Caki2 (cell line): ENCODE results near the gene PELI1. TPM values are rescaled to one million over a fixed set of nuclear protein-coding genes. Genes with fewer than 3 reads are reported as not detected.

Experiments
- DNase-seq: peaks from one replicate; pipeline ENCODE4 v3.0.0-alpha.2; 2015; ENCODE audit warnings: low read depth
- in situ Hi-C: cut with HindIII; loops from 2 replicates; pipeline ENCODE4 v1.10.0; 2016; ENCODE audit warnings: low sequenced_read_pairs, low pct_unique_long_range_greater_than_20kb, mixed read lengths
- total RNA-seq: library from RNA; depleted of rRNA; stranded (reverse); fragments of >200 nt; shearing (Covaris generic); gene quantifications from 2 replicates; pipeline ENCODE4 v1.2.3, GENCODE V29; 2014; ENCODE audit warnings: low replicate concordance

The PELI1 gene
- total RNA-seq, 1 experiment from 2014 or later, result 8.4 TPM

DNA sequence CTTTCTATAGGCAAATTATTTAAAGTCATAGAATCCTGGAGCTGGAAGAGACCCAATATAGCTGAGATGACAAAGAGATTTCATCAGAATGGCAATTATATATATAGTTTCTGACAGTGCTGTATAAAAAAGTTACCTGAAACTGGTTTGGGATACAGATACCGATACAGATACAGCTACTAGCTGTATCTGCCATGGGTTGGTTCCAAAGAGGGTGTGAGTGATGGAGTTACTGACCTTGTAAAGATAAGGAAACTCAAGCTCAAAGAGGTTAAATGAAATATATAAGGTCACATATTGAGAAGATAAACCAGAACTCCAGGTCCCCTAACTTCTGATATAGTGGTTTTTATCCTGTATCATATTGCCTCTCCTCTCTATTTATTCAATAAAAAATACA lies 10.9 kb downstream of the PELI1 start:
- in situ Hi-C loops, result loop anchor here (25.0 kb wide), 1 partner anchor 96 kb away; no protein-coding TSS in a partner anchor
- no peak for DNase-seq

DNA sequence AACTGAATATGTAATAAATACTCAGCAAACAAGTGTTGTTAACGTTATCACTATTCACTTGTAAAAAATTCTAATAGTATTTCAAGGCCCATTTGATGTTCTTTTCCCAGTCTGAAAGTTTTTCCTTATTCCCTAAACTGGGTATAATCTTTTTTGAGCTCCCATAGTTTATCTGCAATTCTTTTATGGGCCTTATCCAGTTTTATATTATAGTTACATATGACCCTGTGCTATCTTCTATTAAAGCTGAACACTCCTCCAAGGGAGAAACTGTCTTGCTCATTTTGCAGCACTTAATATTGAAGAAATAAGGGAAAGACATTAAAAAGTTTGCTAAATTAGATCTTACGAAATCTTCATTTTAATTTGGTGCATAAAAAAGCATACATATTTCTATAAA lies 13.9 kb downstream of the PELI1 start:
- in situ Hi-C loops, result loop anchor here (25.0 kb wide), 1 partner anchor 93 kb away; no protein-coding TSS in a partner anchor
- DNase-seq, result no peak

DNA sequence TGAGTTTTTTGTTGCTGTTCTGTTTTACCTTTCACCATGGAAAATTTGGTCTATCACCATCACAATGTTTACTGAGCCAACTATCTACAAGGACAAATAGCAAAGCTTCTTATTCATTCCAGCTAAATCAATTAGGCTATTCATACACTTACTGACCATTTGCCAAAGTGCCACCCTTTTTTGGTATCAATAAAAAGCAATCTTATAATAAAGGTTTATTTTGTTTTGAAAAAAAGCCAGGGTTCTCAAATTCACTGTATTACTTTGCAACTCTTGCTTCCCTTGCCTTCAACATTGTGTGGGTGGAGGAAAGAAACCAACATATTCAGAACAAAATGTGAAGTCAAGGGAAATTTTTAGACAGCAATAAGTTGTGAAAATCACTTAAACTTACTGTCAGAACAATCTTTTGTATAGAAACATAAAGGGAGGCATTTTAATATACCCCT lies 15.3 kb downstream of the PELI1 start:
- DNase-seq, result no peak
- in situ Hi-C loops, result loop anchor here (25.0 kb wide), 1 partner anchor 92 kb away; no protein-coding TSS in a partner anchor

DNA sequence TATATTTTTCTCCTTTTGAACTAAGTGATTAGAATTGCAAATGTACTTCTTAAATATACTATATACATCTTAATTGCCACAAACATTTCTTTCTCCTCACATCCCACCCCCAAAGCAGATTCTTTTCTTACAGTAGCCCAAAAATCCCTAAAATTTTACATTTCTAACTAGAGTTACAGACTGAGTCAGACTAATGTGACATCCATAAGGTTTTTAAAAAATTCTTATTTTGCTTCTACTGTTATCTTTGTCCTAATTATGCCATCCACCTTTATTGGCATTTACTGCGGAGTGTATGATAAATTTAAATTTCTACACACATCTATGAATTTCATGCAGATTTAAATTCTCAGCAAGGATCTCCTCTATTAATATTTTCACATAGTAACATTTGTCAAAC lies 15.8 kb downstream of the PELI1 start:
- no peak for DNase-seq
- in situ Hi-C loops, result loop anchor here (25.0 kb wide), 1 partner anchor 91 kb away; no protein-coding TSS in a partner anchor

DNA sequence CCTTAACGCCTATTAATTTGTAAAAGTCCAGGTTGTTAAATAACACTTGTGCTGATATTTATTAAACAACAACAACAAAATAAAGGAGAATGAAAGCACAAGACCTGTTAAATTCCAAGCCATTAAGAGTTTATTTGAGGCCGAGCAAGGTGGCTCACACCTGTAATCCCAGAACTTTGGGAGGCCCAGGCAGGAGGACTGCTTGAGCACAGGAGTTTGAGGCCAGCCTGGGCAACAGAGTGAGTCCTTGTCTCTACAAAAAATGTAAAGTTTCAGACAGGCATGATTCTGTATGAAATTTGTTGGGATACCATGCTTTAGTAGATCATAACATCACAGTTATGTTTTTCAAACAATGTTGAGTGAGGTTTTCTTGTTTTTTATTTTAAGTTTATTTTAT lies 17.1 kb downstream of the PELI1 start:
- in situ Hi-C loops, result loop anchor here (25.0 kb wide), 1 partner anchor 90 kb away; no protein-coding TSS in a partner anchor
- no peak for DNase-seq

DNA sequence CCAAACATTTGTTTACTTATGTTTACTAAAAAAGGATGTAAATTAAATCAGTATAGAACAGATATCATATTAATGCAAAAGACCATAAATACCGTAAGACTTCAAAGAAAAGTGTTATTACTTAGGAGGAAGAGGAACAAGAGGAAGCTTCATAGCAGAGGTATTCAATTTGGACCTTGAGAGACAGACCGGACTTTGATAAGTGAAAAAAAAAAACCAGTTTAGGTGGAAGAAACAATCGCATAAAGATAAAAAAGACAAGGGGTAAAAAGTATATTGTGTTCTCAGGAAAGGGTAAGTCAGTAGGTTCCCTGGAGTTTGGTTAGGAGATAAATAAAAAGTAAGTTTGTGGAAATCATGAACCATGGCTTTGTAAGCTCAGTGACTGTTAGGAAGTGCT lies 17.6 kb downstream of the PELI1 start:
- in situ Hi-C loops, result loop anchor here (25.0 kb wide), 1 partner anchor 89 kb away; no protein-coding TSS in a partner anchor
- no peak for DNase-seq

DNA sequence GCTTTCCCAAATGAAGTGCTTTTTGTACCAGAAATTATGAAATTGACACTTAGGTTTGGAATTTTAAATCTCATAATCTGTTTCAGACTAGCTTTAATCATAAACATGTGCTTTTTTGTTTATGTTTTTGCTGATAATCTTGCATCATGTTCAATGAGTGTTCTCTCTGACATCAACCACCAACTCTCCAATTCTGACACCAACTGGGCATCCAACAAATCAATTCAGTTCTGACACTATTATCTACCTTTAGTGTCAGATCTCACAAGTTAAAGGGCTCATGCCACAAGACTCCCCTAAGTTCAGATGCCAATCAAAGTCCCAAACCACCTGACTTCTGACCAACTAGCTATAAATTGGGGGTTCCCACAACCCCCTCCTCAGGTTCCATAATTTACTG lies 19.6 kb downstream of the PELI1 start:
- DNase-seq, result no peak
- in situ Hi-C loops, result no loop called here

DNA sequence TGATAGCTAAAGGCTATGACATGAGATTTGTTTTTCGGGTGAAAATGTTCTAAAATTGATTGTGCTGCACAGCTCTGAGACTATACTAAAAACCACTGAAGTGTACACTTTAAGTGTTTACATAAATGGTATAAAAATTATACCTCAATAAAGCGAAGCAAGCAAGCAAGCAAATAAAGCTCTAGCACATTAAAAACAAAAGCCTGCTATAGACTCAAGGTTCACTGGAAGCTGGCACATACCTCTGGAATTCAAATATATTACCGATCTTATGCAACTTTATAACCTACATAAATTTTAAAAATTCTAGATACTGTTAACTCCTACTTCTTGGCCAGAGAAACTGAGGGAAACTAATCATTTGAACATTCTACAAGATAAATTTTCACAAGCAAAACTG lies 20.1 kb downstream of the PELI1 start:
- no peak for DNase-seq
- in situ Hi-C loops, result no loop called here

DNA sequence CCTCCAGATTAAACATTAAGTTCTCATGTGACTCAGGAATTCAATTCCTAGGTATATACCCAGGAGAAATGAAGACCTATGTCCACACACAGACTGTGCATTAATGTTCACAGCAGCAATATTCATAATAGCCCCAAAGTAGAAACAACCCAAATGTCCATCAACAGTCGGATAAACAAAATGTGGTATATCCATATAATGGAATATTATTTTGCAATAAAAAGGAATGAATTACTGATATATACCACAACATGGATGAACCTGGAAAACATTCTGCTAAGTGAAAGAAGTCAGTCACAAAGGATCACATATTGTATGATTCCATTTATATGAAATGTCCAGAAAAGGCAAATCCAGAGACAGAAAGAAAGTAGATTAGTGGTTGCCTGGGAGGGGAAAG lies 20.5 kb downstream of the PELI1 start:
- in situ Hi-C loops, result no loop called here
- no peak for DNase-seq

DNA sequence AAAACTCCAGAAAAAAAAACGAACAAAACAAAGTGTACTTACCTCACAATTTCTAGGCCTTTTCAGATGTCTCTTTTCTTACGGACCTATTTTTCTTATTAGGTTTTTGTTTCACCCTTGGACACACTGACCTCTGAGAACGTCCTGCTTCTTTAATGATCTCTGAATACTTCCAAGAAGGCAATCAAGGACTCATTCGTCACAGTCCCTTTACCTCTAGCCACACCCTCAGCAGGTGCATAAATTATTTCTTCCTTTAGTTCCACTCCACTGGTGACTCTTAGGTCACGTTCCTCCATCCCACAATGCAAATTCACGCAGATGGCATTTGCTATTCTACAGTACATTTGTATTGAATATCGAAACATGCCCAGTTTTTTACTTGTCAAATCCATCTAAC lies 21.9 kb downstream of the PELI1 start:
- DNase-seq, result no peak
- in situ Hi-C loops, result no loop called here

DNA sequence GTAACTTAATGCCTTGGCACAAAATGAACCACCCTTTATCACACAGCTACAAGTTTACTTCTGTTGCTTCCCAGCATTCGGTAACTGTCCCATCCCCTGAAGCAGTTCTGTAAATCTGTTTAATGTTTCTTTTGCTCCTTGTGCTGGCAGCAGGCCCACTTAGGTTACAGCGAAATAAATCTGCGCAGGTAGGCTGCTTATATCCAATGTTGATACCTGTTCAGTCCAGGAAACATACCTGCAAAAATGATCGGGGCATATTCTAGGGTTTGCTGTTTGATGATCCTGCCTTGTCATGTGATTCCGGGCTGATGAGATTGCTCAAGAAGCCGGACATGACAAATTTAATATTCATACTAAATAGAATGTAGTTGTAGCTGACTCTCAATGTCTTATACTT lies 23.3 kb downstream of the PELI1 start:
- no peak for DNase-seq
- in situ Hi-C loops, result no loop called here

DNA sequence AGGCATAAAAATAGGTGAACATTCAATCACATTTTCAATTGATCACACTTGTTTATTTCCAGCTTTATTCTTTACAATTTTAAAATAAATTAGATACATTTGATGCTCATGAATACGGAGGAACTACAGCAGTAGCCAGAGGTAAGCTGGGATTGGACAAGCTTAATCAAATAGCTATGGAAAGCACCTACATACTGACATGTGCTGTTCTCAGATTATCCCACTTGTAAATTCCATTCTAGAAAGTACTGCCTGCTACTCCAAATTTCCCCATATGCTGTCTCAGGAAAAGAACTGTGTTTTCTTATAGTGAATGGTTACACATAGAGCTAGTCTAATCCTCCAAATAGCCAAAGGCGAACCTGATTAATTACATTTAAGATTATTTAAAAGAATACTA lies 24.2 kb downstream of the PELI1 start:
- no peak for DNase-seq
- in situ Hi-C loops, result no loop called here

DNA sequence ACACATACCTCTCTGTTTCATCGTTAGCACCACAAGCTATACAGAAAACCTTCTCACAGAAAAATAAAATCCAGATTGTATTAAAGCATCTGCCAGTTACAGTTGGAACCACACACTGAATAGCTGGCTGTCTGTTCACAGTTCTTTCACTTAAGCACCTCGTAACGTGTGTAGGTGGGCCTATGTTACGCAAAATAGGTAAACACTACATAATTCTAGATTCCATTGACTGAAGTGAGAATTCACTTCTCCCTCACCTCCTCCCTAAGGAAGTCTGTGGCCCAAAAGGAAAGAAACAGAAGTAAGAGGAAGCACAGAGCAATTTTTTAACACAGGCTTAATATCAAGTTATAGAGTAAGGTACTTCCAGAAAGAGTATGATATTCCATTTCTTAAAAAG lies 24.9 kb downstream of the PELI1 start:
- in situ Hi-C loops, result no loop called here

DNA sequence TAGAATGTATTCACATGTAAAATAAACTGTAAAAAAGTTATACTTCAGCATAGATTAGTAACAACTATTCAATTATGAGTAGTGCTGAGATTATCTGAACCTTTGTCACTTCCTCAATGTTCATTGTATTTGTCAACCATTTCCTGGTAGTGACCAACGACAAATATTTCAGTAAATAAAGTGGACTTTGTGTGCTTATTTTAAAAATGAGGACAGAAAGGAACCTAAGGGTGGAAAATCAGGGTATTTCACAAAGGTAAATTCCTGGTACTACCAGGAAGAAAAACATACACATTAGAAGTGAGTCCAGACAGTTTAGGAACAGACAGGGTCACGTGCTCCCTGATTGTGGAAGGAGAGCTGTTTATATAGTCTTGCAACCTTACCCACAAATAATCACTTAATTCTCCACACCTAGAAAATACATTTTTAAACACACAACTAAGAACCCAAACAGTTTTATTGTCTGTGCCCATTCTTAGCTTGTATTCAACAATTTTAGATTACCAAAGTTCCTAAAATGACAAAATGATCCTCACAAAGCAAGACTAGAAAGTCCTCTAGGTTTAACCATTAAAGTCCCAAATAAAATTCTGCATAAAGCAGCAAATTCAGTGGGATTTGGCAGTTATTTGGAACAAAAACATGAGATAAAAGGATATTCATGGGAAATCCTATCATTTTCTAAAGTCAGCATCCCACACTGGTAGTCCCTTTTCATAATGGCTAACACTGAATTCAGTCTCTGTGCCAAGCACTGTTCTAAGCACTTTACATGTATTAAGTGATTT lies 28.2 kb downstream of the PELI1 start:
- in situ Hi-C loops, result no loop called here
- no peak for DNase-seq

More for the DNA sequence above, 24.9 kb downstream of the PELI1 start:
- no peak for DNase-seq

DNA sequence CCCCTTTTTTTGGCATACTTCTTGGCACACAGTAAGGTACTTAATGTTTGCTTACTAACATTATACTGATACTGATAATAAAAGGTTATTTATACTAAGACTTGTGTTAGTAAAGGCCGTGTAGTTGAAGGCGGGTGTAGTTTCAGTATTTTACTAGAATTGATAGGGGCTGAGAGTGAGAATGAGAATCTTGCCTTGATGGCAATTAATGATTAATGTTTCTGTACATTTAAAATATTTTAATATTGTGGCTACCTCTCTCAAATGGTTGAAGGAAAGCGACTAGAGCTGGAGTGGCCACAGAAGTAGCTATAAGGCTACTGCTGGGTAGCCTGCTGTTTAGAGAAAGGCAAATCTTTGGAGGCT lies 29.3 kb downstream of the PELI1 start:
- DNase-seq, result no peak
- in situ Hi-C loops, result no loop called here

DNA sequence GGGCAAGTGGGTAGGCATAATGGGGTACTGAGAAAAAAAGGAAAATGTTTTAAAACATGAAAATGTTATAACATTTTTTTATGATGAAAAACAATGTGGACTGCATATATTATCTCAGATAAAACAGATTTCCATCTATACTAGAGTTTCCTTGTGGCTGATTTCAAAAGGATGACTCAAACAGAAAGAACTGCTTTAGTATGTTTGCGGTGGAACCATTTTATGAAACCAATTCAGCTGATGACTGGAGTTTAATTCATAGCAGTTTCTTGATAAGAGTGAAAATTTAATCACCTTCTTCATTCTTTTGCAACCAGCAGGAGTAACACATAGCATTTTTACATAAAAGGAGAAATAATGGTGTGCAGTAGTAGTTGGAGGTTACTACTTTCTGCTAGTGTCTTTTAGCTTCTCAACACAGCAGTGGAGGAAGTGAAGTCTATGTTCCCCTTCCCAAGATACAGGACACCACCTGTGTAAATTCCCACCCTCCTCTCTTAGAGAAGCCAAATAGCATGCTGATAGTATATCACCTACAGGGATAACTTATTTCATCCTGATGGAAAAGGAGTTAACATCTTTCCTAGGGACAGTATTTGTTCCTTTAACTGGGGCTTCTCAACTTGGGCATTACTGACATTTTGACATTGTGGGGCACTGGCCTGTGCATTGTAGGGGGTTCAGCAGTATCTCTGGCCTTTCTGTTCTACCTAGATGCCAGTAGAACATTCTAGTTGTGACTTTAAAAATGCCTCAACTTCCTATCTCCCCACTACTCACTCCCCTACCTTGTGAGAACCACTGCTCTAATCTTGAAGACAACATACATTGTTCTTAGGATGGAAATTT lies 29.9 kb downstream of the PELI1 start:
- in situ Hi-C loops, result no loop called here
- DNase-seq, result peak; percentile 30

DNA sequence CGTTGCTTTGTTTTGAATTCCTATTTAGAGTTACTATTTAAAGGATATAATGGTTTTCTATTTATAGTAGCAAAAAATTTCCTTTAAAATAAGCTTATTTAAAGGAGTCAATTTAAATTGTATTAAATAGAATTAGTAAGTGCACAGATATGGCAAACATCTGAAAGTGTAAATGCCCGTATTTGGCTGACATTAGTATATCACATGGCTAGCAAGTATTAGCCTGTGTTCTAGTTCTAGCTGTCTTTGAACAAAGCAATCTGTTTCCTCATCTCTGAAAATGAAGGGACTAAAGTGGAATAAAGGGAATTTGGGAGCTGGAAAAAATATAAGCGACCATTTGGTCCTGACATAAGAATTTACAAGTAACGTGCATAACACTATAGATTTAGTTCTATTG lies 32.2 kb downstream of the PELI1 start:
- in situ Hi-C loops, result no loop called here
- DNase-seq, result no peak

DNA sequence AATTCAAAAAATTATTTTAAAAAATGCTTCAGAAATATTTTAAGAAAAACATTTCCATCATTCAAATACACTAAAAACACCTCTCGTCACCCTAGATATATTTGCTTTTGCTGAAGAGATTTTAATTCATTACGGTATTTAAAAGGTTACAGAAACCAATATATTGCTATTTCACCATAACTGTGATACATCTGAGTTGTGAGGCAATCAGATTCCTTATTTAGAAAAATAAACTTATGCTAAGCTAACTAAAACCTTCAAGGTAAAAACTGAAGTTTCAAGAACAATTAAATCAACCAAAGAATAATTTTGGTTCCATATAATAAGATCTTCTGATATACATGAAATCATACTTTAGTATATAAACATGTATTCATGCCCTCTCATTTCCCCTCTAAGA lies 32.8 kb downstream of the PELI1 start:
- in situ Hi-C loops, result no loop called here
- no peak for DNase-seq

DNA sequence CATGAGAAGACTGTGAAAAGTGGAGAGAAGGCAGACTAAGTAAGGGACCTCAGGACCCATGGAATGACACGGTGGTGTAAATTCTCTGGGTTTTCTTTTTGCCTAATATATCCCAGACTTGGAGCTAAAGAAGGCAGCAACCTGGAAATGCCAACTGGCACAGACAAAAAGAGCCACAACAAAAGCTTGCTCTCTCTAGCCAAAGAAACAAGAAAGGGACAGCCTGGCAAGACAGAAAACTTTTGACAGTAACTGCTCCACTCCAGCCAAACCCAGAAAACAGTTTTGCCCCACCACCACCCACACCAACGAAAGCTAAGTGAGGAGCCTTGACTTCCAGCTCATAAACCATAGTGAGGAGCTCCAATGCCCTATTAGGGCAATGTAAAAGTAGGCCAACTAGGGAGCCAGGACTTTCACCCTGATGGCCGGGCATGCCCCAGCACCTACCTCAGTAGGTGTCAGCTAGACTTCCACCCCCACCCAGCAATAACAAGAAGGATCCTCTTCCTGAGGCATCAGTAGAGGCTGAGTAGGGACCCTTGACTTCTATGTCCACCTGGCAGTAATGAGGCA lies 35.5 kb downstream of the PELI1 start:
- in situ Hi-C loops, result no loop called here

More for the DNA sequence above, 35.5 kb downstream of the PELI1 start:
- no peak for DNase-seq
